NCI-H1092 treated with DMSO at 0.1 percent for 48 hours (cell line): Measurements from ENCODE around the gene CCDC71L.

Experiments used
- DNase-seq: peaks from one replicate; lab custom pipeline; 2025; lab: John Stamatoyannopoulos, UW

CCDC71L gene

GRCh38 chr7:106659166-106659962 is 1.6 kb downstream of the CCDC71L start:
- no peak for DNase-seq

- no peak for DNase-seq
These were observed 2.4 kb downstream of the CCDC71L start for GRCh38 chr7:106658316-106659165.

GRCh38 chr7:106657085-106657991 is 3.6 kb downstream of the CCDC71L start:
- DNase-seq = no peak

GRCh38 chr7:106655703-106656498 is 5.1 kb downstream of the CCDC71L start:
- no peak for DNase-seq

- DNase-seq = no peak
These were observed 7.5 kb downstream of the CCDC71L start for GRCh38 chr7:106653488-106653887.

GRCh38 chr7:106652909-106653308 is 8.0 kb downstream of the CCDC71L start:
- DNase-seq = no peak

GRCh38 chr7:106652092-106652491 is 8.9 kb downstream of the CCDC71L start:
- DNase-seq = no peak

GRCh38 chr7:106646256-106646655 is 14.7 kb downstream of the CCDC71L start:
- no peak for DNase-seq

GRCh38 chr7:106644999-106645398 is 16.0 kb downstream of the CCDC71L start:
- no peak for DNase-seq

- no peak for DNase-seq
These were observed 17.6 kb downstream of the CCDC71L start for GRCh38 chr7:106643216-106644000.

GRCh38 chr7:106641416-106641815 is 19.5 kb downstream of the CCDC71L start:
- DNase-seq = no peak

GRCh38 chr7:106640368-106641141 is 20.4 kb downstream of the CCDC71L start:
- DNase-seq = no peak

GRCh38 chr7:106639476-106640334 is 21.3 kb downstream of the CCDC71L start:
- DNase-seq = no peak

GRCh38 chr7:106635411-106635810 is 25.5 kb downstream of the CCDC71L start:
- no peak for DNase-seq

GRCh38 chr7:106634958-106635357 is 26.0 kb downstream of the CCDC71L start:
- no peak for DNase-seq

GRCh38 chr7:106630648-106631047 is 30.3 kb downstream of the CCDC71L start:
- no peak for DNase-seq

- no peak for DNase-seq
These were observed 31.4 kb downstream of the CCDC71L start for GRCh38 chr7:106629516-106629915.

- DNase-seq = no peak
These were observed 34.4 kb downstream of the CCDC71L start for GRCh38 chr7:106626376-106627164.
